ENCODE measurements around the gene ARGLU1. TPM values are rescaled to one million over a fixed set of nuclear protein-coding genes. Genes with fewer than 3 reads are reported as not detected.
A peak's percentile ranks its signal among the peaks of the same experiment; 100 is the strongest.

ARGLU1 gene
- total RNA-seq, 2 donors from 2014 or later: 97.2 to 98.9 TPM

GRCh38 chr13:106573868-106574267 is 5.9 kb upstream of the ARGLU1 start:
- DNase-seq (no peak), ATAC-seq (replicated peaks in 1 of 2) (no peak)
- Mint-ChIP-seq H3K4me1 (ENCODE audit: low read depth) (peaks cover 18% of the 10 kb centered on the region), H3K9me3 (peaks cover 0 to 4% of the 10 kb centered on the region in 2 donors), H3K4me3 (no peak overlapping the region), H3K27me3 (ENCODE audit: low read depth) (no peaks in the 10 kb centered on the region), H3K27ac (no peak overlapping the region), H3K36me3 (ENCODE audit: insufficient read depth in 2 of 2) (peaks cover 2 to 7% of the 10 kb centered on the region in 2 donors)

GRCh38 chr13:106573284-106573846 is 5.4 kb upstream of the ARGLU1 start:
- H3K36me3 Mint-ChIP-seq (ENCODE audit: insufficient read depth in 2 of 2): peaks cover 2 to 7% of the 10 kb centered on the region in 2 donors
- no peak for ATAC-seq (replicated peaks in 1 of 2)

GRCh38 chr13:106570299-106570852 is 2.4 kb upstream of the ARGLU1 start:
- peak; percentile 20 to 59 for DNase-seq
- Mint-ChIP-seq H3K36me3 (ENCODE audit: insufficient read depth in 2 of 2) (peaks cover 10 to 15% of the 10 kb centered on the region in 2 donors), H3K9me3 (peaks cover 0 to 4% of the 10 kb centered on the region in 2 donors), H3K27me3 (ENCODE audit: low read depth) (no peaks in the 10 kb centered on the region), H3K27ac (no peak overlapping the region), H3K4me1 (ENCODE audit: low read depth) (peaks cover 42% of the 10 kb centered on the region), H3K4me3 (peak overlapping the region; percentile 3 to 65)
- ATAC-seq (replicated peaks in 1 of 2): peak in 1 of 2 donors; percentile 12

More at GRCh38 chr13:106573284-106573846, 5.4 kb upstream of the ARGLU1 start:
- H3K9me3 Mint-ChIP-seq: peaks cover 0 to 4% of the 10 kb centered on the region in 2 donors
- no peak for DNase-seq
- no peaks in the 10 kb centered on the region for H3K27me3 Mint-ChIP-seq (ENCODE audit: low read depth)
- H3K4me3 Mint-ChIP-seq: no peak overlapping the region
- H3K27ac Mint-ChIP-seq: no peak overlapping the region
- H3K4me1 Mint-ChIP-seq (ENCODE audit: low read depth): peaks cover 23% of the 10 kb centered on the region

- Mint-ChIP-seq H3K4me3 (peak overlapping the region in 1 of 2 donors; percentile 47), H3K9me3 (peaks cover 0 to 4% of the 10 kb centered on the region in 2 donors), H3K27me3 (ENCODE audit: low read depth) (no peaks in the 10 kb centered on the region), H3K36me3 (ENCODE audit: insufficient read depth in 2 of 2) (peaks cover 10 to 12% of the 10 kb centered on the region in 2 donors), H3K27ac (no peak overlapping the region), H3K4me1 (ENCODE audit: low read depth) (peaks cover 51% of the 10 kb centered on the region)
- ATAC-seq (replicated peaks in 1 of 2) (no peak), DNase-seq (no peak)
Observed at GRCh38 chr13:106569233-106570095, 1.5 kb upstream of the ARGLU1 start.

- Mint-ChIP-seq H3K27me3 (ENCODE audit: low read depth) (no peaks in the 10 kb centered on the region), H3K36me3 (ENCODE audit: insufficient read depth in 2 of 2) (peaks cover 8 to 9% of the 10 kb centered on the region in 2 donors), H3K9me3 (peaks cover 0 to 2% of the 10 kb centered on the region in 2 donors), H3K27ac (peak overlapping the region; percentile 99), H3K4me3 (peak overlapping the region; percentile 99), H3K4me1 (ENCODE audit: low read depth) (peaks cover 61% of the 10 kb centered on the region)
- DNase-seq: no peak
- ATAC-seq (replicated peaks in 1 of 2): peak; percentile 32 to 35
Observed at GRCh38 chr13:106568299-106569003, 514 bp upstream of the ARGLU1 start.

- peaks cover 75% of the 10 kb centered on the region for H3K4me1 Mint-ChIP-seq (ENCODE audit: low read depth)
- H3K36me3 Mint-ChIP-seq (ENCODE audit: insufficient read depth in 2 of 2): peaks cover 8 to 9% of the 10 kb centered on the region in 2 donors
- H3K27me3 Mint-ChIP-seq (ENCODE audit: low read depth): no peaks in the 10 kb centered on the region
- peak; percentile 53 for ATAC-seq (replicated peaks in 1 of 2)
- H3K27ac Mint-ChIP-seq: peak overlapping the region; percentile 79
- H3K9me3 Mint-ChIP-seq: peaks cover 0 to 2% of the 10 kb centered on the region in 2 donors
- DNase-seq: peak; percentile 58 to 66
- H3K4me3 Mint-ChIP-seq: peak overlapping the region; percentile 99
Observed at GRCh38 chr13:106566641-106567473, 1.1 kb downstream of the ARGLU1 start.

GRCh38 chr13:106565127-106565775 is 2.7 kb downstream of the ARGLU1 start:
- H3K4me3 Mint-ChIP-seq: peak overlapping the region; percentile 99
- no peaks in the 10 kb centered on the region for H3K9me3 Mint-ChIP-seq
- DNase-seq: no peak
- H3K27ac Mint-ChIP-seq: peak overlapping the region; percentile 79
- peaks cover 83% of the 10 kb centered on the region for H3K4me1 Mint-ChIP-seq (ENCODE audit: low read depth)
- peaks cover 8 to 9% of the 10 kb centered on the region in 2 donors for H3K36me3 Mint-ChIP-seq (ENCODE audit: insufficient read depth in 2 of 2)
- no peaks in the 10 kb centered on the region for H3K27me3 Mint-ChIP-seq (ENCODE audit: low read depth)
- ATAC-seq (replicated peaks in 1 of 2): no peak

GRCh38 chr13:106562301-106562700 is 5.6 kb downstream of the ARGLU1 start:
- Mint-ChIP-seq H3K9me3 (no peaks in the 10 kb centered on the region), H3K27me3 (ENCODE audit: low read depth) (no peaks in the 10 kb centered on the region)
- no peak for ATAC-seq (replicated peaks in 1 of 2)

GRCh38 chr13:106561551-106562170 is 6.3 kb downstream of the ARGLU1 start:
- no peaks in the 10 kb centered on the region for H3K9me3 Mint-ChIP-seq
- DNase-seq (peak; percentile 71 to 75), ATAC-seq (replicated peaks in 1 of 2) (peak; percentile 93 to 95)
- H3K4me3 Mint-ChIP-seq: peak overlapping the region; percentile 65 to 74
- no peaks in the 10 kb centered on the region for H3K27me3 Mint-ChIP-seq (ENCODE audit: low read depth)
- peaks cover 9 to 24% of the 10 kb centered on the region in 2 donors for H3K36me3 Mint-ChIP-seq (ENCODE audit: insufficient read depth in 2 of 2)
- H3K27ac Mint-ChIP-seq: peak overlapping the region; percentile 98
- H3K4me1 Mint-ChIP-seq (ENCODE audit: low read depth): peaks cover 77% of the 10 kb centered on the region

More at GRCh38 chr13:106562301-106562700, 5.6 kb downstream of the ARGLU1 start:
- Mint-ChIP-seq H3K4me3 (peak overlapping the region; percentile 65 to 74), H3K4me1 (ENCODE audit: low read depth) (peaks cover 80% of the 10 kb centered on the region), H3K27ac (peak overlapping the region; percentile 98), H3K36me3 (ENCODE audit: insufficient read depth in 2 of 2) (peaks cover 13 to 23% of the 10 kb centered on the region in 2 donors)
- DNase-seq: no peak

- peaks cover 7 to 32% of the 10 kb centered on the region in 2 donors for H3K36me3 Mint-ChIP-seq (ENCODE audit: insufficient read depth in 2 of 2)
- peaks cover 76% of the 10 kb centered on the region for H3K4me1 Mint-ChIP-seq (ENCODE audit: low read depth)
- ATAC-seq (replicated peaks in 1 of 2) (peak; percentile 69 to 73), DNase-seq (no peak)
- H3K4me3 Mint-ChIP-seq: peak overlapping the region; percentile 65 to 74
- no peaks in the 10 kb centered on the region for H3K27me3 Mint-ChIP-seq (ENCODE audit: low read depth)
- H3K27ac Mint-ChIP-seq: peak overlapping the region; percentile 98
- no peaks in the 10 kb centered on the region for H3K9me3 Mint-ChIP-seq
Observed at GRCh38 chr13:106560821-106561220, 7.1 kb downstream of the ARGLU1 start.

- Mint-ChIP-seq H3K27ac (no peak overlapping the region), H3K9me3 (no peaks in the 10 kb centered on the region), H3K4me1 (ENCODE audit: low read depth) (peaks cover 69% of the 10 kb centered on the region), H3K4me3 (no peak overlapping the region), H3K36me3 (ENCODE audit: insufficient read depth in 2 of 2) (peaks cover 11 to 45% of the 10 kb centered on the region in 2 donors), H3K27me3 (ENCODE audit: low read depth) (no peaks in the 10 kb centered on the region)
- ATAC-seq (replicated peaks in 1 of 2): no peak
- DNase-seq: no peak
Observed at GRCh38 chr13:106558527-106558926, 9.4 kb downstream of the ARGLU1 start.
